ENCODE data around the gene ANGPTL3.
"Not testable (repeated sequence)": the region's sequence is repeated elsewhere in the genome, so short reads cannot be mapped to it uniquely, and the experiment has no call there.

The ANGPTL3 gene

GRCh38 chr1:62597281-62597680, at the start of gene ANGPTL3:
Gene ANGPTL3, plus strand, starts transcription at chr1:62597520. Its CDS starts 47 bp downstream, at chr1:62597567.
- DNase-seq (ENCODE audit: low read depth in 3 of 3, low spot score in 1 of 3), result no peak

DNA sequence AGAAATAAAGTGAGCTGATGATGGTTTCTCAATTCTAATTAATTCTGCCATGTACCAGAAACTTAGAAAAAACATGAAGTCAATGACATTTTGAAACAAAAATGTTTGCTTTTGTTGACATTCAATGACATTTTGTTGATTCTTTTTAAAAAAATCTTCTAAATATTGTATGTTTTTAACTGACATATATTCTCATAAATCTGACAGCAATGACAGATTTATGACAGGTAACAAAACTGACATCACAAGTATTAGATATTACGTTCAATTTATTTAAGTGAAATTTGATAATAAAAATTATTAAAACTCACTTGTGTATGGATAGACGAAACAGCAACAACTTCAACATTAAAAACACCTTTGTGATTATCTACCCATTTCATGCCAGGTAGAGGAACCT, 36.0 kb upstream of the ANGPTL3 start:
- DNase-seq (ENCODE audit: low read depth in 3 of 3, low spot score in 1 of 3), result no peak

- DNase-seq (ENCODE audit: low read depth in 3 of 3, low spot score in 1 of 3), result not testable (repeated sequence)
These were observed 30.1 kb upstream of the ANGPTL3 start for GRCh38 chr1:62567182-62567581.

DNA sequence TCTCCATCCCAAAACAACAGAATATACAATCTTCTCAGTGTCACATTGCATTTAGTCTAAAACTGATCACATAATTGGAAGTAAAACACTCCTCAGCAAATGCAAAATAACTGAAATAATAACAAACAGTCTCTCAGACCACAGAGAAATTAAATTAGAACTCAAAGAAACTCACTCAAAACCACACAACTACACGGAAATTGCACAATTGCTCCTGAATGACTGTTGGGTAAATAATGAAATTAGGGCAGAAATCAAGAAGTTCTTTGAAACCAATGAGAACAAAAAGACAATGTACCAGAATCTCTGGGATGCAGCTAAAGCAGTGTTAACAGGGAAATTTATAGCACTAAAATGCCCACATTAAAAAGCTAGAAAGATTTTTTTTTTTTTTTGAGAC, 29.4 kb upstream of the ANGPTL3 start:
- DNase-seq (ENCODE audit: low read depth in 3 of 3, low spot score in 1 of 3), result not testable (repeated sequence)

- not testable (repeated sequence) for DNase-seq (ENCODE audit: low read depth in 3 of 3, low spot score in 1 of 3)
These were observed 25.8 kb upstream of the ANGPTL3 start for GRCh38 chr1:62571517-62571916.

DNA sequence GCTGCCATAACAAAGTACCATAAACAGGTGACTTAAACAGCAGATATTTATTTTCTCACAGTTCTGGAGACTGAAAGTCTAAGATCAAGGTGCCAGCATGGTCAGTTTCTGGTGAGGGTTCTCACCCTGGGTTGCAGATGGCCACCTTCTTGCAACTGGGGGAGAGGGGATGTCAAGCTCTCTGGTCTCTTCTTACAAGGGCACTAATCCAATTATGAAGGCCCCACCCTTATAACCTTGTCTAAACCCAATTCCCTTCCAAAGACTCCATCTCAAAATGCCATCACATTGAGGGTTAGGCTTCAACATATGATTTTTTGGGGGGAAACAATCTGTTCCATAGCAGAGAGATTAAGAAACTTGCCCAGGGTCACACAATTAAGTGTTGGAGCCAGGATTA, 24.8 kb upstream of the ANGPTL3 start:
- no peak for DNase-seq (ENCODE audit: low read depth in 3 of 3, low spot score in 1 of 3)

DNA sequence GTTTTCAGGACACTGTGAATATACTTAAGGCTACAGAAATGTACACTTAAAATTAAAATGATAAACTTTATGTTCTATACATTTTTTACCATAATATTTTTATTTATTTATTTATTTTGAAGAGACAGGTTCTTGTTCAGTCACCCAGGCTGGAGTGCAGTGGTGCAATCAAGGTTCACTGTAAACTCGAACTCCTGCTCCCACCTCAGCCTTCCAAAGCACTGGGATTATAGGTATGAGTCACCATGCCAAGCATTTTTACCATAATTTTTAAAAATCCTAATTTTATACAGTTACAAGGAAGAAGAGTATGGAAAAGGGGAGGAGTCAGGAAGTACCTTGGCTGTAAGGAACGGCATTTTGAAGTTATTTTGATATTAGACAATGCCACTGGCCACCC, 23.6 kb upstream of the ANGPTL3 start:
- no peak for DNase-seq (ENCODE audit: low read depth in 3 of 3, low spot score in 1 of 3)

DNA sequence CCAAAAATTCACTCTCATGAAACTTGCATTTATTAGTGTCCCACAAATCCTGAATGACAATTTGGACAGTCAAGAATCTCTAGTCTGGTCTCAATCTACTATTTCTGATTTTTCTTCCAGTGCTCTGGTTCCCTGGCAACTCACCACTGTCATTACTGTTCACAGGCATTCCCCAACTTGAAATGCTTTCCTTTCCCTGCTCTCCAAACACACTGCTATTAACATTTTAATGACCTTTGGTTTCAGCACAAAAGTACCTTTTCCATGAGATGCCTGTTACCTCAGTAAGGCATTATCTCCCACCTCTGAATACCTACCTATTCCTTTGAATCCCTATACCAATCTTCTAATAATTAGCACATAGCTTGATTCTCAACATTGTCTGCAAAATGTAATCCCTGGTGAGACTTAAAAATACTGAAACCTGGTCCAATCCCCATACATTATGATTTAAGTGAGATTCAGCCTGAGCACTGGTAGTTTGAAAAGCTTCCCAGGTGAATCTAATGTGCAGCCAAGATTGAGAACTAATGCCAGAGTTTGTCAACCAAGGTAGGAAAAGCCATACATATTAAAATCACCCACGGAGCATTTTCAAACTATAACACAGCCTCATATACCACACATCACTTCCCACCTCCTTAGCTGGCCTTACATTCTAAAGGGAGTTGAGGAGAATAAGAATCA, 11.7 kb upstream of the ANGPTL3 start:
- no peak for DNase-seq (ENCODE audit: low read depth in 3 of 3, low spot score in 1 of 3)

GRCh38 chr1:62588000-62588399, 9.3 kb upstream of the ANGPTL3 start:
- DNase-seq (ENCODE audit: low read depth in 3 of 3, low spot score in 1 of 3), result no peak

DNA sequence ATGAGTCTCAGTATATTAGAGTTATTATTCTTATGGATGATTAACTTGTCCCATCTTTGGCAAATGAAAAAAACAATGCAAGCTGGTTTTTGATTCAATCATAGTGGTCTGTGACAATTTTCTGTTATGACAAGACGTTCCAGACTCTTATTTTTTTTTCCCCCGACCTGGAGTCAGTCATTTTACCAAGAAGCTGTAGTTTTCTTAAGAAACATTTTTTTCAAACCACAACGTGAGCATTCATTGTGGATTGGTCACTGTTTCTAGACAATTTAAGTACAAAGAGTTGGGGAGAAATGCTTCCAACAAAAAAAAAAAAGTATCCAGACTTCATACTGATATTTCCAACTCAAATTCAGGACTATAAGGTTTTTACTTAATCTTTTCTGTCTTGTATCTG, 8.0 kb upstream of the ANGPTL3 start:
- DNase-seq (ENCODE audit: low read depth in 3 of 3, low spot score in 1 of 3), result no peak

GRCh38 chr1:62590255-62590969, 6.9 kb upstream of the ANGPTL3 start:
- DNase-seq (ENCODE audit: low read depth in 3 of 3, low spot score in 1 of 3), result no peak

GRCh38 chr1:62590970-62591368, 6.4 kb upstream of the ANGPTL3 start:
- DNase-seq (ENCODE audit: low read depth in 3 of 3, low spot score in 1 of 3), result no peak

DNA sequence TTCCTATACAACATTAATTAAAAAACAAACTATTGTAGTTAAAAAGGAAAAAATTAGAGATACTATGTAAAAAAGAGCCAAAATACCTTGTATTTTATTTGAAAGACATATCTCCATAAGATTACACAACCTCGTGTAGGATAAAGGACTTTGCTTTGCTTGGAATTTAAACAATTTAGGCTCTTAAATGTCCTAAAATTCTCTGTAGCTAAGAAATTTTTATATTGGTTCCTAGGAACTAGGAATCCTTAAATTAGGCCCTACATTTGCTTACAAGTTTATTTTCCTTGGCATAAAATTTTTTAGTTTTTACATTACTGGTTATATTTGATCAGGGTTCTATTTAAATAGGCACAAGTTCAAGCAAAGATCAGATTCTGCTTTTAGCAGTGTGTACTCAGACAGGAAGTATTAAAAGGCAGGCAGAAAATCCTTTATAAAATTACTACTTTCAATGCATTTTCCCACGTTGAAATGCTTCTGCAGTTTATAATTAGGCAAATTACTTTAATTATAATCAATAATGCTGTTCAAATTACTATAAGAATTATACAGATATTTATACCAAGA, 3.4 kb upstream of the ANGPTL3 start:
- DNase-seq (ENCODE audit: low read depth in 3 of 3, low spot score in 1 of 3), result no peak

- DNase-seq (ENCODE audit: low read depth in 3 of 3, low spot score in 1 of 3), result no peak
These were observed 1.7 kb upstream of the ANGPTL3 start for GRCh38 chr1:62595647-62596046.

- no peak for DNase-seq (ENCODE audit: low read depth in 3 of 3, low spot score in 1 of 3)
These were observed 1.7 kb downstream of the ANGPTL3 start for GRCh38 chr1:62599044-62599443.

GRCh38 chr1:62601457-62601856, 4.1 kb downstream of the ANGPTL3 start:
- no peak for DNase-seq (ENCODE audit: low read depth in 3 of 3, low spot score in 1 of 3)

GRCh38 chr1:62608905-62609304, 11.6 kb downstream of the ANGPTL3 start:
- DNase-seq (ENCODE audit: low read depth in 3 of 3, low spot score in 1 of 3), result no peak

GRCh38 chr1:62610588-62610987, 13.3 kb downstream of the ANGPTL3 start:
- DNase-seq (ENCODE audit: low read depth in 3 of 3, low spot score in 1 of 3), result not testable (repeated sequence)

DNA sequence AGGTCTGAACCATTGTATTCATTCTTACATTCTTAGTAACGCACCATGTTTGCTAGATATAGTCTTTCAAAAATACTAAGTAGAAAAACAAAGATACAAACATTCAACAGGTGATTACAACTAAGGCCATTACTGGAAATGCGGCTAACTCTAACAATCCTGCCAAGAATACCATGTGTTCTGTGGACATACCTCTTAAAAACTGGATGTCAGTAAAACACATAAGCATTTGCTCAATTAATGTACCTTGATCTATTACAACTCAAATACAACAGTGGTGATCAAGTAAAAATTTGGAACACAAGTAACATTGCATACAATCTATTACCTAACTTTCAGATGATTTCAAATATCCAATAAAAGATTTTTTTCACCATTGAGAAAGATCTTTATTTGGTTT, 15.4 kb downstream of the ANGPTL3 start:
- DNase-seq (ENCODE audit: low read depth in 3 of 3, low spot score in 1 of 3), result no peak

GRCh38 chr1:62613325-62613727, 16.0 kb downstream of the ANGPTL3 start:
- DNase-seq (ENCODE audit: low read depth in 3 of 3, low spot score in 1 of 3), result no peak

- DNase-seq (ENCODE audit: low read depth in 3 of 3, low spot score in 1 of 3), result no peak
These were observed 16.6 kb downstream of the ANGPTL3 start for GRCh38 chr1:62613890-62614289.

DNA sequence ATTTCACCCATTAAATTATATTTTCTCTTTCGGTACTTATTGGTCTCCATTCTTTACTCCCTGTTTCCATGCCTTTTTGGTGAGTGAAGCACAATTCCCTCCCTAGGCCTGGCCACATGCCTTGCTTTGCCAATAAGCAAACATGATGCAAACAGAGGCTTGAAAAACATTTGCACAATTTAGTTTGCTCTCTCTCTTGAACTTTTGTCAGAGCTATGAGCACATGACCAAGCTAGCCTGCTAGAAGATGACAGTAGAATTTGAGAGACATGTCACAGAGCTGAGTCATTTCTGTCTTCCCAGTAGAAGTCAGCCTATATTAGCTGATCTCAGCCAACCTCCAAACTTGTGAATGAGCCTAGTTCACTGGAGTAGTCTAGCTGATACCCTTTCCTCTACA, 24.6 kb downstream of the ANGPTL3 start:
- DNase-seq (ENCODE audit: low read depth in 3 of 3, low spot score in 1 of 3), result no peak
